WTC11 (cell line): ENCODE measurements around the gene GALR3. TPM values are rescaled to one million over a fixed set of nuclear protein-coding genes. Genes with fewer than 3 reads are reported as not detected.

ENCODE experiments used
- ATAC-seq: fragments of 200-7000 bp; cut with Tn5 transposase; 2 replicates; pipeline ENCODE4 v1.10.0; 2021; ENCODE audit warnings: mild to moderate bottlenecking, moderate library complexity
- CTCF ChIA-PET: fragments of 300-600 bp; sonication (Branson Sonifier 250); formaldehyde crosslinking; loops from one replicate; lab custom pipeline; 2021; ENCODE audit warnings: antibody characterized with exemption; lab: Charles Lee
- POLR2A ChIA-PET: fragments of 350-600 bp; sonication (Branson Sonifier 250); formaldehyde crosslinking; loops from one replicate; lab custom pipeline; 2021; ENCODE audit warnings: antibody characterized with exemption; lab: Charles Lee
- DNase-seq: peaks from one replicate; pipeline ENCODE4 v3.0.0; 2021; ENCODE audit warnings: low spot score
- H3K27ac Mint-ChIP-seq: 2 replicates; pipeline ENCODE4 v1.8.0; 2021; ENCODE audit warnings: mixed read lengths
- H3K27me3 Mint-ChIP-seq: 2 replicates; pipeline ENCODE4 v1.8.0; 2021; ENCODE audit warnings: low read depth, mild to moderate bottlenecking, moderate library complexity, mixed read lengths
- H3K36me3 Mint-ChIP-seq: 2 replicates; pipeline ENCODE4 v1.8.0; 2021; ENCODE audit warnings: mixed read lengths
- H3K4me1 Mint-ChIP-seq: 2 replicates; pipeline ENCODE4 v1.8.0; 2022; ENCODE audit warnings: mixed read lengths
- H3K4me3 Mint-ChIP-seq: 2 replicates; pipeline ENCODE4 v1.8.0; 2021; ENCODE audit warnings: mild to moderate bottlenecking, moderate library complexity, mixed read lengths
- H3K9me3 Mint-ChIP-seq: 2 replicates; pipeline ENCODE4 v1.8.0; 2021; ENCODE audit warnings: mixed read lengths
- ATF3 ChIP-seq: sonication (generic); formaldehyde crosslinking; conservative IDR thresholded peaks from 2 replicates; pipeline ENCODE4 v1.8.1; 2022; ENCODE audit warnings: mild to moderate bottlenecking, missing genetic modification reagents
- CBFB ChIP-seq: sonication (generic); formaldehyde crosslinking; IDR thresholded peaks from 2 replicates; pipeline ENCODE4 v1.8.1; 2022; ENCODE audit warnings: mild to moderate bottlenecking, low read depth, missing genetic modification reagents
- GTF2I ChIP-seq: fragments of 250-450 bp; sonication (Bioruptor Pico); conservative IDR thresholded peaks from 2 replicates; pipeline ENCODE4 v1.4.0; 2021; ENCODE audit warnings: mild to moderate bottlenecking
- JUN ChIP-seq: sonication (generic); formaldehyde crosslinking; IDR thresholded peaks from 2 replicates; pipeline ENCODE4 v1.8.0; 2023; ENCODE audit warnings: mild to moderate bottlenecking, missing genetic modification reagents
- MXD4 ChIP-seq: fragments of 250-450 bp; sonication (Bioruptor Pico); IDR thresholded peaks from 2 replicates; pipeline ENCODE4 v1.8.0; 2021; ENCODE audit warnings: mild to moderate bottlenecking, moderate library complexity, borderline replicate concordance
- NFE2L1 ChIP-seq: sonication (generic); formaldehyde crosslinking; IDR thresholded peaks from 2 replicates; pipeline ENCODE4 v1.8.1; 2023; ENCODE audit warnings: missing genetic modification reagents
- TEAD1 ChIP-seq: sonication (generic); formaldehyde crosslinking; IDR thresholded peaks from 2 replicates; pipeline ENCODE4 v1.8.0; 2022; ENCODE audit warnings: mild to moderate bottlenecking, missing genetic modification reagents
- ZNF121 ChIP-seq: sonication (generic); formaldehyde crosslinking; IDR thresholded peaks from 2 replicates; pipeline ENCODE4 v1.8.0; 2023; ENCODE audit warnings: missing genetic modification reagents
- ZNF416 ChIP-seq: fragments of 250-450 bp; sonication (Bioruptor Pico); IDR thresholded peaks from 2 replicates; pipeline ENCODE4 v1.9.0; 2021; ENCODE audit warnings: mild to moderate bottlenecking, inconsistent platforms
- total RNA-seq: library from RNA; stranded (reverse); gene quantifications from 3 replicates; pipeline ENCODE4 v1.2.3, GENCODE V29; 2021
- TF ChIP-seq, protein P1 (sequence below): fragments of 250-450 bp; sonication (Bioruptor Pico); IDR thresholded peaks from 2 replicates; pipeline ENCODE4 v1.8.0; 2021; ENCODE audit warnings: mild to moderate bottlenecking
- TF ChIP-seq, protein P2 (sequence below): sonication (generic); formaldehyde crosslinking; IDR thresholded peaks from 2 replicates; pipeline ENCODE4 v1.8.1; 2022; ENCODE audit warnings: missing genetic modification reagents, borderline replicate concordance
- TF ChIP-seq, protein P3 (sequence below): fragments of 250-450 bp; sonication (Bioruptor Pico); IDR thresholded peaks from 2 replicates; pipeline ENCODE4 v1.9.0; 2021; ENCODE audit warnings: mild to moderate bottlenecking, borderline replicate concordance
- TF ChIP-seq, protein P4 (sequence below): sonication (generic); formaldehyde crosslinking; IDR thresholded peaks from 2 replicates; pipeline ENCODE4 v1.8.1; 2022; ENCODE audit warnings: mild to moderate bottlenecking, missing genetic modification reagents, moderate library complexity, borderline replicate concordance
- TF ChIP-seq, protein P5 (sequence below): sonication (generic); formaldehyde crosslinking; conservative IDR thresholded peaks from 2 replicates; pipeline ENCODE4 v1.8.1; 2023; ENCODE audit warnings: mild to moderate bottlenecking, low read depth, missing genetic modification reagents, moderate library complexity

Gene GALR3
- total RNA-seq, 1 experiment from 2014 or later, result 0.79 TPM

DNA sequence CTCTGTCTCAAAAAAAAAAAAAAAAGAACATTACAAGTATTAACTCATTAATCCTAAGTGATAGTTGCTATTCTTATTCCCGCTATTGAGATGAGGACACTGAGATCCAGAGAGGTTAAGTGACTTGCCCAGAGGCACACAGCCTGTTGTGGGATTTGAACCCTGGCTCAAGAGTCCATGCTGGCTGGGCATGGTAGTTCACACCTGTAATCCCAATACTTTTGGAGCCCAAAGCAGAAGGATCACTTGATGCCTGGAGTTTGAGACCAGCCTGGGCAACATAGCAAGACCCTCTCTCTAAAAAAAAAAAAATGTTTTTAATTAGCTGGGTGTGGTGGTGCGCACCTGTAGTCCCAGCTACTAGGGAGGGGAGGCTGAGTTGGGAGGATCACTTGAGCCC, 11.3 kb upstream of the GALR3 start:
- peaks cover 6% of the 10 kb centered on the region for H3K36me3 Mint-ChIP-seq
- ChIA-PET CTCF (no interaction called here), POLR2A (interaction anchor here (0.7 kb wide), 1 partner anchor 482 kb away, joined by 4 read pairs; no protein-coding TSS in a partner anchor)
- no peak overlapping the region for H3K4me3 Mint-ChIP-seq
- no peak for ATAC-seq
- H3K27me3 Mint-ChIP-seq, result peaks cover 21% of the 10 kb centered on the region
- peaks cover 11% of the 10 kb centered on the region; the same call in 1 of the 2 replicates for H3K4me1 Mint-ChIP-seq
- TF ChIP-seq GTF2I (CRISPR knock-in tag) (0 out of 2 replicates have a peak, but pooled peaks have one; percentile 6), MXD4 (CRISPR knock-in tag) (no peak), ZNF416 (CRISPR knock-in tag) (no peak), ZNF121 (peak; percentile 54; the same call in 1 of the 2 replicates)
- TF ChIP-seq, protein P1, sequence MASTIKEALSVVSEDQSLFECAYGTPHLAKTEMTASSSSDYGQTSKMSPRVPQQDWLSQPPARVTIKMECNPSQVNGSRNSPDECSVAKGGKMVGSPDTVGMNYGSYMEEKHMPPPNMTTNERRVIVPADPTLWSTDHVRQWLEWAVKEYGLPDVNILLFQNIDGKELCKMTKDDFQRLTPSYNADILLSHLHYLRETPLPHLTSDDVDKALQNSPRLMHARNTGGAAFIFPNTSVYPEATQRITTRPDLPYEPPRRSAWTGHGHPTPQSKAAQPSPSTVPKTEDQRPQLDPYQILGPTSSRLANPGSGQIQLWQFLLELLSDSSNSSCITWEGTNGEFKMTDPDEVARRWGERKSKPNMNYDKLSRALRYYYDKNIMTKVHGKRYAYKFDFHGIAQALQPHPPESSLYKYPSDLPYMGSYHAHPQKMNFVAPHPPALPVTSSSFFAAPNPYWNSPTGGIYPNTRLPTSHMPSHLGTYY, result no peak
- no peak overlapping the region for H3K27ac Mint-ChIP-seq
- DNase-seq, result no peak
- no peaks in the 10 kb centered on the region for H3K9me3 Mint-ChIP-seq

DNA sequence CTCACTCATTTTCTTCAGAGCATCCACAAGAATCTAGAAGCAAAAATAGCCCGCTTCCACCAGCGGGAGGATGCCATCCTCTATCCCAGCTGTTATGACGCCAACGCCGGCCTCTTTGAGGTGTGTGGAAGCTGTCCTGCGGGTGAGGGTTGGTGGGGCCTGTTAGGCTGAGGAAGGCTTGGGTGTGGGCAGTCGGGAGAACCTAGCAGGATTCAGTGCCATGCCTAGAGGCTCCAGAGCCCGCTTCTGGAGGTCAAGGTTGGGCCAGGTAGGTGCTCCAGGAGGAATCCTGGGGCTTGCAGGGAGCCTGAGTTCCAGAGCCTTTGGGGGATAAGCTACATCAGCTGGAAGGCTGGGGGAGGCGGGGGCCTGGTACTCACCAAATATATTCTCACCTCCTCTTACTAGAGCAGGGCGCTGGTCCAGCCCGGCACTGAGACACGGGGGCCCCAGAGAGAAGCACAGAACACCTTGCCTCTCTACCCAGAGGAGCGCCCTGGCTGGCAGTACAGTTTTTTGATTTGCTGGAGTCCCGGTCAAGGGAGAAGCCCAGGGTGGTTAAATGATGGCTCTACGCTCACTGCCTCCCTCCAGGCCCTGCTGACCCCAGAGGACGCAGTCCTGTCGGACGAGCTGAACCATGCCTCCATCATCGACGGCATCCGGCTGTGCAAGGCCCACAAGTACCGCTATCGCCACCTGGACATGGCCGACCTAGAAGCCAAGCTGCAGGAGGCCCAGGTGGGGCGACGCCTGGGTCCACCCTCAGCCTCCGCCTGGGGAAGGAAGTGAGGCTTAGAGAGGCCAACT, 10.1 kb upstream of the GALR3 start:
- Mint-ChIP-seq H3K27me3 (peaks cover 18% of the 10 kb centered on the region), H3K4me3 (no peak overlapping the region), H3K36me3 (peaks cover 8% of the 10 kb centered on the region), H3K4me1 (peaks cover 13% of the 10 kb centered on the region), H3K9me3 (no peaks in the 10 kb centered on the region), H3K27ac (no peak overlapping the region)
- ChIA-PET CTCF (interaction anchor here (1.5 to 1.8 kb wide), 2 partner anchors 32 to 50 kb away, joined by 4 to 5 read pairs; no protein-coding TSS in a partner anchor), POLR2A (interaction anchor here (0.8 kb wide), 1 partner anchor 50 kb away, joined by 3 read pairs; no protein-coding TSS in a partner anchor)
- TF ChIP-seq, protein P2, sequence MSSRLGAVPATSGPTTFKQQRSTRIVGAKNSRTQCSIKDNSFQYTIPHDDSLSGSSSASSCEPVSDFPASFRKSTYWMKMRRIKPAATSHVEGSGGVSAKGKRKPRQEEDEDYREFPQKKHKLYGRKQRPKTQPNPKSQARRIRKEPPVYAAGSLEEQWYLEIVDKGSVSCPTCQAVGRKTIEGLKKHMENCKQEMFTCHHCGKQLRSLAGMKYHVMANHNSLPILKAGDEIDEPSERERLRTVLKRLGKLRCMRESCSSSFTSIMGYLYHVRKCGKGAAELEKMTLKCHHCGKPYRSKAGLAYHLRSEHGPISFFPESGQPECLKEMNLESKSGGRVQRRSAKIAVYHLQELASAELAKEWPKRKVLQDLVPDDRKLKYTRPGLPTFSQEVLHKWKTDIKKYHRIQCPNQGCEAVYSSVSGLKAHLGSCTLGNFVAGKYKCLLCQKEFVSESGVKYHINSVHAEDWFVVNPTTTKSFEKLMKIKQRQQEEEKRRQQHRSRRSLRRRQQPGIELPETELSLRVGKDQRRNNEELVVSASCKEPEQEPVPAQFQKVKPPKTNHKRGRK (CRISPR knock-in tag), result no peak
- no peak for TF ChIP-seq NFE2L1
- TF ChIP-seq CBFB, result no peak
- TF ChIP-seq, protein P3, sequence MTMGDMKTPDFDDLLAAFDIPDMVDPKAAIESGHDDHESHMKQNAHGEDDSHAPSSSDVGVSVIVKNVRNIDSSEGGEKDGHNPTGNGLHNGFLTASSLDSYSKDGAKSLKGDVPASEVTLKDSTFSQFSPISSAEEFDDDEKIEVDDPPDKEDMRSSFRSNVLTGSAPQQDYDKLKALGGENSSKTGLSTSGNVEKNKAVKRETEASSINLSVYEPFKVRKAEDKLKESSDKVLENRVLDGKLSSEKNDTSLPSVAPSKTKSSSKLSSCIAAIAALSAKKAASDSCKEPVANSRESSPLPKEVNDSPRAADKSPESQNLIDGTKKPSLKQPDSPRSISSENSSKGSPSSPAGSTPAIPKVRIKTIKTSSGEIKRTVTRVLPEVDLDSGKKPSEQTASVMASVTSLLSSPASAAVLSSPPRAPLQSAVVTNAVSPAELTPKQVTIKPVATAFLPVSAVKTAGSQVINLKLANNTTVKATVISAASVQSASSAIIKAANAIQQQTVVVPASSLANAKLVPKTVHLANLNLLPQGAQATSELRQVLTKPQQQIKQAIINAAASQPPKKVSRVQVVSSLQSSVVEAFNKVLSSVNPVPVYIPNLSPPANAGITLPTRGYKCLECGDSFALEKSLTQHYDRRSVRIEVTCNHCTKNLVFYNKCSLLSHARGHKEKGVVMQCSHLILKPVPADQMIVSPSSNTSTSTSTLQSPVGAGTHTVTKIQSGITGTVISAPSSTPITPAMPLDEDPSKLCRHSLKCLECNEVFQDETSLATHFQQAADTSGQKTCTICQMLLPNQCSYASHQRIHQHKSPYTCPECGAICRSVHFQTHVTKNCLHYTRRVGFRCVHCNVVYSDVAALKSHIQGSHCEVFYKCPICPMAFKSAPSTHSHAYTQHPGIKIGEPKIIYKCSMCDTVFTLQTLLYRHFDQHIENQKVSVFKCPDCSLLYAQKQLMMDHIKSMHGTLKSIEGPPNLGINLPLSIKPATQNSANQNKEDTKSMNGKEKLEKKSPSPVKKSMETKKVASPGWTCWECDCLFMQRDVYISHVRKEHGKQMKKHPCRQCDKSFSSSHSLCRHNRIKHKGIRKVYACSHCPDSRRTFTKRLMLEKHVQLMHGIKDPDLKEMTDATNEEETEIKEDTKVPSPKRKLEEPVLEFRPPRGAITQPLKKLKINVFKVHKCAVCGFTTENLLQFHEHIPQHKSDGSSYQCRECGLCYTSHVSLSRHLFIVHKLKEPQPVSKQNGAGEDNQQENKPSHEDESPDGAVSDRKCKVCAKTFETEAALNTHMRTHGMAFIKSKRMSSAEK (CRISPR knock-in tag), result no peak
- TF ChIP-seq TEAD1 (CRISPR knock-in tag), result no peak
- no peak for TF ChIP-seq JUN (CRISPR knock-in tag)
- TF ChIP-seq, protein P4, sequence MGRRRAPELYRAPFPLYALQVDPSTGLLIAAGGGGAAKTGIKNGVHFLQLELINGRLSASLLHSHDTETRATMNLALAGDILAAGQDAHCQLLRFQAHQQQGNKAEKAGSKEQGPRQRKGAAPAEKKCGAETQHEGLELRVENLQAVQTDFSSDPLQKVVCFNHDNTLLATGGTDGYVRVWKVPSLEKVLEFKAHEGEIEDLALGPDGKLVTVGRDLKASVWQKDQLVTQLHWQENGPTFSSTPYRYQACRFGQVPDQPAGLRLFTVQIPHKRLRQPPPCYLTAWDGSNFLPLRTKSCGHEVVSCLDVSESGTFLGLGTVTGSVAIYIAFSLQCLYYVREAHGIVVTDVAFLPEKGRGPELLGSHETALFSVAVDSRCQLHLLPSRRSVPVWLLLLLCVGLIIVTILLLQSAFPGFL (CRISPR knock-in tag), result no peak
- TF ChIP-seq ATF3 (CRISPR knock-in tag), result no peak
- TF ChIP-seq, protein P5, sequence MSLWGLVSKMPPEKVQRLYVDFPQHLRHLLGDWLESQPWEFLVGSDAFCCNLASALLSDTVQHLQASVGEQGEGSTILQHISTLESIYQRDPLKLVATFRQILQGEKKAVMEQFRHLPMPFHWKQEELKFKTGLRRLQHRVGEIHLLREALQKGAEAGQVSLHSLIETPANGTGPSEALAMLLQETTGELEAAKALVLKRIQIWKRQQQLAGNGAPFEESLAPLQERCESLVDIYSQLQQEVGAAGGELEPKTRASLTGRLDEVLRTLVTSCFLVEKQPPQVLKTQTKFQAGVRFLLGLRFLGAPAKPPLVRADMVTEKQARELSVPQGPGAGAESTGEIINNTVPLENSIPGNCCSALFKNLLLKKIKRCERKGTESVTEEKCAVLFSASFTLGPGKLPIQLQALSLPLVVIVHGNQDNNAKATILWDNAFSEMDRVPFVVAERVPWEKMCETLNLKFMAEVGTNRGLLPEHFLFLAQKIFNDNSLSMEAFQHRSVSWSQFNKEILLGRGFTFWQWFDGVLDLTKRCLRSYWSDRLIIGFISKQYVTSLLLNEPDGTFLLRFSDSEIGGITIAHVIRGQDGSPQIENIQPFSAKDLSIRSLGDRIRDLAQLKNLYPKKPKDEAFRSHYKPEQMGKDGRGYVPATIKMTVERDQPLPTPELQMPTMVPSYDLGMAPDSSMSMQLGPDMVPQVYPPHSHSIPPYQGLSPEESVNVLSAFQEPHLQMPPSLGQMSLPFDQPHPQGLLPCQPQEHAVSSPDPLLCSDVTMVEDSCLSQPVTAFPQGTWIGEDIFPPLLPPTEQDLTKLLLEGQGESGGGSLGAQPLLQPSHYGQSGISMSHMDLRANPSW (CRISPR knock-in tag), result no peak
- no peak for DNase-seq
- ATAC-seq, result no peak
